Activated CD4-positive, alpha-beta T cell treated with anti-CD3 and anti-CD28 coated beads for 36 hours (primary cell): ENCODE measurements around the gene GORASP1. TPM values are rescaled to one million over a fixed set of nuclear protein-coding genes. Genes with fewer than 3 reads are reported as not detected.

Experiments
- ATAC-seq: fragments of 200-7000 bp; cut with Tn5 transposase; one replicate; pipeline ENCODE4 v1.10.0; 2021; ENCODE audit warnings: mild to moderate bottlenecking, moderate library complexity
- CTCF ChIA-PET: fragments of 350-600 bp; sonication (Branson Sonifier 250); formaldehyde crosslinking; loops from one replicate; lab custom pipeline; 2021; ENCODE audit warnings: antibody characterized with exemption; lab: Charles Lee
- POLR2A ChIA-PET: fragments of 350-600 bp; sonication (Branson Sonifier 250); formaldehyde crosslinking; loops from one replicate; lab custom pipeline; 2021; ENCODE audit warnings: antibody characterized with exemption, inconsistent platforms; lab: Charles Lee
- DNase-seq: peaks from one replicate; pipeline ENCODE4 v3.0.0-alpha.2; 2020
- H3K27ac Mint-ChIP-seq: one replicate; pipeline ENCODE4 v1.8.0; 2021; ENCODE audit warnings: mixed read lengths
- H3K27me3 Mint-ChIP-seq: one replicate; pipeline ENCODE4 v1.8.0; 2021; ENCODE audit warnings: mixed read lengths
- H3K36me3 Mint-ChIP-seq: one replicate; pipeline ENCODE4 v1.8.0; 2021; ENCODE audit warnings: low read depth, mixed read lengths
- H3K4me1 Mint-ChIP-seq: one replicate; pipeline ENCODE4 v1.8.0; 2021; ENCODE audit warnings: mixed read lengths
- H3K4me3 Mint-ChIP-seq: one replicate; pipeline ENCODE4 v1.8.0; 2021; ENCODE audit warnings: mild to moderate bottlenecking, moderate library complexity, mixed read lengths
- H3K9me3 Mint-ChIP-seq: one replicate; pipeline ENCODE4 v1.8.0; 2021; ENCODE audit warnings: low read depth, mixed read lengths
- intact Hi-C, 2 experiments: fragments of 100-400 bp; cut with DNase I in 1 of 2; cut with micrococcal nuclease in 1 of 2; formaldehyde crosslinking; loops; one replicate each; pipeline versions ENCODE4 v1.14.2 to v1.15.1; 2022 to 2024; cut with DNase I, micrococcal nuclease
- total RNA-seq, 2 experiments: library from RNA; stranded (reverse); gene quantifications; one replicate each; pipeline ENCODE4 v1.2.3, GENCODE V29; 2021

GORASP1 gene
- total RNA-seq, 2 experiments from 2014 or later = 23.0 to 23.8 TPM

DNA sequence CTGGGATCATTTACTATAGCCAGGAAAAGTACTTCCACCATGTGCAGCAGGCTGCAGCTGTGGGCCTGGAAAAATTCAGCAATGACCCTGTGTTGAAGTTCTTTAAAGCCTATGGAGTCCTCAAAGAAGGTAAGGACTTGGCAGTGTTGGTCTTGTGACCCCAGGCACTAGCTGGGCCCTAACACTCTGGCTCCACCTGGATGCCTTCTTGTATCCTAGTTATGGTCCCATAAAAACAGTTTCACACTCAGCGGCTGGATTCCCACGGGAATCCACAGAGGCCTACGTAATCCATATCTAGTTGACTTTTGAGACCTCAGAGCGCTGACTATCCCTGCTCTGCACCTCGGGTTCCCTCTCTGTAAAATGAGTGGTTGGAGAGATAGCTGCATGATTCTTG lies 1.7 kb upstream of the GORASP1 start:
- intact Hi-C loops = loop anchor here in 1 of 2 experiments (2.0 to 10.0 kb wide), 2 partner anchors 40 to 276 kb away; partner anchors contain the start of gene SLC25A38
- no peak for DNase-seq
- peaks cover 34% of the 10 kb centered on the region for H3K4me1 Mint-ChIP-seq
- no peak for ATAC-seq
- H3K36me3 Mint-ChIP-seq = peaks cover 1% of the 10 kb centered on the region
- POLR2A ChIA-PET = no interaction called here
- no peak overlapping the region for H3K4me3 Mint-ChIP-seq
- H3K27ac Mint-ChIP-seq = peak overlapping the region; percentile 18
- H3K27me3 Mint-ChIP-seq = no peaks in the 10 kb centered on the region
- no peaks in the 10 kb centered on the region for H3K9me3 Mint-ChIP-seq
- CTCF ChIA-PET = interaction anchor here (0.6 to 5.3 kb wide), 5 partner anchors 36 to 183 kb away, joined by 3 to 29 read pairs (median 5); no protein-coding TSS in a partner anchor

DNA sequence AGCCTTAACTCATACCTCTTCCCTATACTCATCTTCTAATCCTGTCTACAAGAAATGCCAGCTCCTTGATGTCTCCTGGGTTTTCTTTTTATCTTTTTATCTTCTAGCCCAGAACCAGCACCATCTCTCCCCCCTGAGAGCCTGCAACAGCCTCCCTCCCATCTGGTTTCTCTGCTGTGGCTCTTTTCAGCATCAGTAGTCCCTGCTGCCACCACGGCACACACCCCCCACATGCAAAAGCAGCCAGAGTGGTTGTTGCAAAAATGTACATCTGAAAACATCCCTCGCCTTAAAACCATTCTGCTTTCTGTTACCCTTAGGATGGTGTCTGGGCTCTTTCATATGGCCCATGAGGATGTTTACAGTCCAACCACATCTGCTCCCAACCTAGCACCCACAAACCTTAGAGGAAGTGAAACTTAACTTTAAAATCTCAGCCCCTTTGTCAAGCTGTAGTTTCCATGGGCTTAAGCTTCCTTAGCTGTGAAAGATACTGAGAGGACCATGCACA lies 828 bp upstream of the GORASP1 start:
- Mint-ChIP-seq H3K4me3 (peak overlapping the region; percentile 82), H3K27me3 (no peaks in the 10 kb centered on the region), H3K4me1 (peaks cover 36% of the 10 kb centered on the region), H3K36me3 (peaks cover 1% of the 10 kb centered on the region), H3K27ac (peak overlapping the region; percentile 77), H3K9me3 (no peaks in the 10 kb centered on the region)
- CTCF ChIA-PET = interaction anchor here (0.9 to 5.3 kb wide), 4 partner anchors 10 to 183 kb away, joined by 3 to 29 read pairs (median 6); no protein-coding TSS in a partner anchor
- POLR2A ChIA-PET = interaction anchor here (0.5 to 1.0 kb wide), 2 partner anchors 42 to 44 kb away, joined by 5 to 6 read pairs; no protein-coding TSS in a partner anchor
- DNase-seq (peak; percentile 36), ATAC-seq (peak; percentile 23)
- intact Hi-C loops = loop anchor here in 1 of 2 experiments (2.0 to 10.0 kb wide), 2 partner anchors 41 to 277 kb away; partner anchors contain the start of gene SLC25A38

GRCh38 chr3:39106851-39107387 lies 508 bp downstream of the GORASP1 start:
- peak; percentile 37 for DNase-seq
- Mint-ChIP-seq H3K36me3 (peaks cover 1% of the 10 kb centered on the region), H3K27ac (peak overlapping the region; percentile 68), H3K27me3 (no peaks in the 10 kb centered on the region), H3K4me3 (peak overlapping the region; percentile 83), H3K9me3 (no peaks in the 10 kb centered on the region), H3K4me1 (peaks cover 36% of the 10 kb centered on the region)
- intact Hi-C loops = loop anchor here (1.0 to 10.0 kb wide), 5 partner anchors 56 to 278 kb away; partner anchors contain the start of genes SLC25A38 (in 2 of the 2) and SCN11A (in 1 of the 2)
- ATAC-seq = peak; percentile 15
- CTCF ChIA-PET = interaction anchor here (0.6 to 5.3 kb wide), 5 partner anchors 48 to 185 kb away, joined by 3 to 29 read pairs (median 3); no protein-coding TSS in a partner anchor
- POLR2A ChIA-PET = interaction anchor here (1.0 kb wide), 1 partner anchor 44 kb away, joined by 5 read pairs; no protein-coding TSS in a partner anchor

DNA sequence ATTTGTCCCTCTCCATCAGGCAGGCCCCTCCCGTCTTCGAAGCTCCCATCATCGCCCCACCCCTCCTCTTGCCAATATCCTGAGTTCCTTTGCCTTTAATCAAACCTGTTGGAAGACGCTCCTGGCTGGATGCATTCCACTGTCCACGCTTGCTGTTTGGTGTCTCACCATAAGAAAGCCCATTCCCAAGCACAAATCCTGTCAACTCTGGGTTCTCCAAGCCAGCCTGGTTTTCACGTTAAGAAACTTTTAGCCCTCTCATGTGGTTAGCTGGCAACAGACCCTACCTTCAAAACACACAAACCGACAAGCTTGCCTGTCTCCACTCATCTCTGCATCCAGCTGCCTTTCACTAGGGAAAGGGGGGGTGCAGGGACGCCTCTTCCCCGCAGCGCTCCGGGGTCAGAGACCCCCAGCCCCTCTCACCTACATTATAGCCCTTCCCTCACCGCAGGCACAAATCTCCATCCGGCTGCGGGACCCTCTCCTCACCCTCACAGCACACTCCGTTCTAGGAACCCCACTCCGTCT lies 1.1 kb downstream of the GORASP1 start:
- H3K4me1 Mint-ChIP-seq = peaks cover 36% of the 10 kb centered on the region
- intact Hi-C loops = loop anchor here (2.0 to 10.0 kb wide), 3 partner anchors 56 to 278 kb away; partner anchors contain the start of genes SCN11A (in 1 of the 2) and SLC25A38 (in 1 of the 2)
- no peaks in the 10 kb centered on the region for H3K27me3 Mint-ChIP-seq
- CTCF ChIA-PET = interaction anchor here (0.9 to 5.3 kb wide), 7 partner anchors 47 to 185 kb away, joined by 3 to 29 read pairs (median 3); no protein-coding TSS in a partner anchor
- no peaks in the 10 kb centered on the region for H3K9me3 Mint-ChIP-seq
- H3K4me3 Mint-ChIP-seq = peak overlapping the region; percentile 83
- POLR2A ChIA-PET = no interaction called here
- peak overlapping the region; percentile 68 for H3K27ac Mint-ChIP-seq
- no peak for ATAC-seq
- peaks cover 1% of the 10 kb centered on the region for H3K36me3 Mint-ChIP-seq
- DNase-seq = no peak

GRCh38 chr3:39105687-39106063 lies 1.8 kb downstream of the GORASP1 start:
- POLR2A ChIA-PET = interaction anchor here (0.6 kb wide), 1 partner anchor 10 kb away, joined by 3 read pairs; no protein-coding TSS in a partner anchor

DNA sequence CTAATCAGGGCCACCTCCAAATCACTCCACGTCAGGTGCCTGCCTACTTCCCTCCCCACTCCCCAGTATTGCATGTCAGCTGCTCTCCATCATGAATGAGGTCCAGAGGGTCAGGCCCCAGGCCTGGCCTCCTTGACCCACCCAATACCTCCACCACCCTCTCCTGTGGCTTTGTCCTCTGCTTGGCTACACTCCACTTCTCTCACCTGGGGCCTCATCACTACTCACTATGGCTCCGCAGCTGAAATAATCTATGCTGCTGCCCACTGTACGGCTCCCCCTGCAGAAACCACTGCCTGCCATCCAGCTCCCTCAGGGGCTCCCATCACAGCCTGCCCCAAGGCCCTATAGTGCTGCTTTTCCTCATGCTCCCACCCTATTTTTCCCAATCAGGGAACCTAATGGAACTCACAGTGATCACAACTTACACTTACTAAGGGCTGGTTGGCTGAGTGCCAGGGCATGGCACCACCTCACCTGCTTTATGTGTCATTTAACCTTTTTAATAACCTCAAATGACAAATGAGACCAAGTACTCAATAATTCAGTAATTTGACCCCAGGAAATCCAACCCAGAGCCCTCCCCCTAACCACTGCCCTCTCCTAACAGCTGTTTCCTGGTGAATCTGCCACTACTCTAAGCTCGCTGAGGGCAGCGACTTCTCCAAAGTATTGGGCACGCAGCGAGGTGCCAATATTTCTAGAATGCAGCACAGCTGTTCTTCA lies 2.3 kb downstream of the GORASP1 start:
- DNase-seq (peak; percentile 43), ATAC-seq (no peak)
- Mint-ChIP-seq H3K36me3 (peaks cover 1% of the 10 kb centered on the region), H3K4me3 (no peak overlapping the region), H3K9me3 (no peaks in the 10 kb centered on the region), H3K27ac (no peak overlapping the region), H3K27me3 (no peaks in the 10 kb centered on the region), H3K4me1 (peaks cover 36% of the 10 kb centered on the region)
- intact Hi-C loops = loop anchor here in 1 of 2 experiments (10.0 kb wide), 1 partner anchor 280 kb away; the partner anchor contains the start of gene SLC25A38
- ChIA-PET POLR2A (interaction anchor here (0.6 kb wide), 1 partner anchor 9 kb away, joined by 3 read pairs; no protein-coding TSS in a partner anchor), CTCF (interaction anchor here (0.6 to 5.3 kb wide), 12 partner anchors 11 to 192 kb away, joined by 3 to 29 read pairs (median 4); partner anchors contain the start of gene XIRP1)

More at GRCh38 chr3:39105687-39106063, 1.8 kb downstream of the GORASP1 start:
- Mint-ChIP-seq H3K4me1 (peaks cover 36% of the 10 kb centered on the region), H3K27me3 (no peaks in the 10 kb centered on the region), H3K4me3 (peak overlapping the region; percentile 83), H3K9me3 (no peaks in the 10 kb centered on the region), H3K27ac (peak overlapping the region; percentile 68), H3K36me3 (peaks cover 1% of the 10 kb centered on the region)
- CTCF ChIA-PET = interaction anchor here (0.6 to 5.3 kb wide), 10 partner anchors 11 to 186 kb away, joined by 3 to 29 read pairs (median 4); partner anchors contain the start of gene XIRP1
- DNase-seq (no peak), ATAC-seq (no peak)
- intact Hi-C loops = loop anchor here (2.0 to 10.0 kb wide), 3 partner anchors 55 to 279 kb away; partner anchors contain the start of genes SCN11A (in 1 of the 2) and SLC25A38 (in 1 of the 2)

- Mint-ChIP-seq H3K4me3 (no peak overlapping the region), H3K4me1 (peaks cover 36% of the 10 kb centered on the region), H3K27me3 (no peaks in the 10 kb centered on the region), H3K27ac (no peak overlapping the region), H3K9me3 (no peaks in the 10 kb centered on the region), H3K36me3 (peaks cover 1% of the 10 kb centered on the region)
- intact Hi-C loops = loop anchor here in 1 of 2 experiments (10.0 kb wide), 1 partner anchor 281 kb away; the partner anchor contains the start of gene SLC25A38
- POLR2A ChIA-PET = no interaction called here
- ATAC-seq = no peak
- no peak for DNase-seq
- CTCF ChIA-PET = interaction anchor here (0.7 to 5.3 kb wide), 7 partner anchors 12 to 188 kb away, joined by 3 to 29 read pairs (median 4); no protein-coding TSS in a partner anchor
These were observed 3.5 kb downstream of the GORASP1 start for GRCh38 chr3:39103791-39104552.

GRCh38 chr3:39103324-39103693 lies 4.1 kb downstream of the GORASP1 start:
- POLR2A ChIA-PET = no interaction called here

GRCh38 chr3:39102504-39103323 lies 4.7 kb downstream of the GORASP1 start:
- no peaks in the 10 kb centered on the region for H3K9me3 Mint-ChIP-seq
- intact Hi-C loops = loop anchor here in 1 of 2 experiments (10.0 kb wide), 1 partner anchor 282 kb away; the partner anchor contains the start of gene SLC25A38
- DNase-seq = no peak
- no peak for ATAC-seq
- ChIA-PET CTCF (interaction anchor here (0.9 to 2.0 kb wide), 2 partner anchors 13 to 185 kb away, joined by 3 to 8 read pairs; no protein-coding TSS in a partner anchor), POLR2A (no interaction called here)
- H3K27me3 Mint-ChIP-seq = no peaks in the 10 kb centered on the region
- no peak overlapping the region for H3K4me3 Mint-ChIP-seq
- H3K36me3 Mint-ChIP-seq = peaks cover 1% of the 10 kb centered on the region
- H3K4me1 Mint-ChIP-seq = peaks cover 24% of the 10 kb centered on the region
- H3K27ac Mint-ChIP-seq = peak overlapping the region; percentile 14

More at GRCh38 chr3:39103324-39103693, 4.1 kb downstream of the GORASP1 start:
- Mint-ChIP-seq H3K4me1 (peaks cover 30% of the 10 kb centered on the region), H3K27ac (no peak overlapping the region), H3K36me3 (peaks cover 1% of the 10 kb centered on the region), H3K4me3 (no peak overlapping the region), H3K9me3 (no peaks in the 10 kb centered on the region), H3K27me3 (no peaks in the 10 kb centered on the region)
- DNase-seq = peak; percentile 24
- intact Hi-C loops = loop anchor here in 1 of 2 experiments (10.0 kb wide), 1 partner anchor 281 kb away; the partner anchor contains the start of gene SLC25A38
- CTCF ChIA-PET = interaction anchor here (0.9 kb wide), 1 partner anchor 14 kb away, joined by 3 read pairs; no protein-coding TSS in a partner anchor
- no peak for ATAC-seq
